Stimulated activated CD4-positive, alpha-beta T cell treated with anti-CD3 and anti-CD28 coated beads, Interleukin-15, amount 100 ng/mL, for 48 hours (primary cell): ENCODE results near the gene DENND2A.
A peak's percentile ranks its signal among the peaks of the same experiment; 100 is the strongest.
"Not testable (repeated sequence)": the region's sequence is repeated elsewhere in the genome, so short reads cannot be mapped to it uniquely, and the experiment has no call there.

Source experiments
- DNase-seq, 2 donors: peaks; one replicate each; pipeline ENCODE4 v3.0.0-alpha.2; 2020; ENCODE audit warnings: low read depth in 2 of 2

Gene DENND2A

DNA sequence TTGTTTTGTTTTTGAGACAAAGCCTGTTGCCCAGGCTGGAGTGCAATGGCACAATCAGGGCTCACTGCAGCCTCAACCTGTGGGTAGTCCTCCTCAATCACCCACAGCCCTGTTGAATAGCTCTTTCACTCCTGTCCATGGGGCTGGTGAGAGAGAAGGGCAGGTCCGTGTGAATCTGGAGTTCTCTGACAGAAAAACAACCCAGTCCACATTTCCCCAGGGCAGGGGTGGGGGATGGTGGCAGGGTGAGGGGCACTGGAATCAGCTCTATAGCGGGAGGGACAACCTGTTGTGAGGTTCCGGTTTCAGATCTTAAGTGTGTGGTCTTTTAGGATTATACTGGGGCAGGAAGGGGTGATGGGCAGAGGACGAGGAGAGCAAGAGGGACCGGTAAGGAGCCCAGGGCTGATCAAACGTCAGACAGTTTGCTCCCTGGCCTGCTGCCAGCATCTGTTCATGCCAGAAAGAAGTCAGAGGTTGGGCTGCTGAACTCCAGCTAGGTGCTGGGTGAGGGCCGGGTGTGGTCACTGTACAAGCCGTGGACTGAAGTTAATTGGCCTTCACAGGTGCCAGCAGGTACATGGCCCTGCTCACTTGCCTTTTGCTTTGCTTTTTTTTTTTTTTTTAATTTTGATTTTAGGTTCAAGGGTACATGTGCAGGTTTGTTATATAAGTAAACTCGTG is 128.2 kb downstream of the DENND2A start:
- DNase-seq, result no peak

DNA sequence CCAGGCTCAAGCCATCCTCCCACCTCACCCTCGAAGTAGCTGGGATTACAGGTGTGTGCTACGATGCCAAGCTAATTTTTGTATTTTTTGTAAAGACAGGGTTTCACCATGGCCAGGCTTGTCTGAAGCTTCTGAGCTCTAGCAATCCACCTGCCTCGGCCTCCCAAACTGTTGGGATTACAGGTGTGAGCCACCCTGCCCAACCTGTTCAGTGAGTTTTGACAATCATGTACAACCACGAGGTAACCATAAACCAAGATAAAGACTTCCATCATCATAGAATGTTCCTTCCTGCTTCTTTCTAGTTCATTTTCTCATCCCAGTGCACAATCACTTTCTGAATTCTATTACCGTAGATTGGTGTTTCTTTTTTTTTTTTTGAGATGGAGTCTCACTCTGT is 130.8 kb downstream of the DENND2A start:
- DNase-seq, result no peak

DNA sequence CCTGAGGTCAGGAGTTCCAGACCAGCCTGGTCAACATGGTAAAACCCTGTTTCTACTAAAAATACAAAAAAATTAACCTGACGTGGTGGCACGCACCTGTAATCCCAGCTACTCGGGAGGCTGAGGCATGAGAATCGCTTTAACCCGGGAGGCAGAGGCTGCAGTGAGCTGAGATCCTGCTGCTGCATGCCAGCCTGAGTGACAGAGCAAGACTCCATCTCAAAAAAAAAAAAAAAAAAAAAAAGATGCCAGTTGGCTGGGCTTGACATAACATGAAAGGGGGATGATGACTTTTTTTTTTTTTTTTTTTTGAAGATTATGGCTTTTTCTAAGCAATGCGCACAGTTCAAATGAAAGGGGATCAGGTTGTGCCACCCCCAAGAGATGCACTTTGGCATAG is 133.1 kb downstream of the DENND2A start:
- not testable (repeated sequence) for DNase-seq

DNA sequence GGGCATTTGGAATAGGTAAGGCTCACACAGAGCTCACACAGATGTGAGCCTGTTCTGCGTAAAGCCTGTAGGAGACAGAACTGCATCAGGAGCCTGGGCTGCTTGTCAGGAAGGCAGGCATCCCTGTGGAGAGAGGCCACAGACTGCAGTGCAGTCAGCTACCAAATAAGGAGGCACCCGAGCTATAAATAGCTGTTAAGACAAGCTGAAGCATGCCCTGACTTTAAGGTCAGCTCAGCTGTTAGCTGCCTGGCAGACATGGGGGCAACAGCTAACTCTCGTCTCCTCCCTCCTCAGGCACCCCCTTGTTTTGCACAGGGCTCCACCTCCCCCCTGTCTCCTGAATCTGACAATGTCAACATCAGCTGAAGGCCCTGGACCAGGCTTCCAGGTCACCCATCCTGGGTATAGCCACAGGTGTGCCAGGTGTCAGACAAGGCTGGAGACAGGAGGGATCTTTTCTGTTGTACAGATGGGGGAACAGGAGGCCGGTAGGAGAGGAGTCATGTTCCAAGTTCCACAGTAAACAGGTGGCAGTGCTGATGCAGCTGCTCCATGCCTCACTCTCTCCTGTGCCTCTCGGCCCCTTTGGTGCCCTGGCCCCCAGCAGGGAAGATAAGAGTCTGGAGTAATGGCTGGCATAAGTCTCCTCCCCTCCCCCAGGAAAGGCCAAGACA is 133.7 kb downstream of the DENND2A start:
- no peak for DNase-seq

- DNase-seq, result no peak
Observed at GRCh38 chr7:140501966-140502365, 138.6 kb downstream of the DENND2A start.

- DNase-seq, result not testable (repeated sequence)
Observed at GRCh38 chr7:140497807-140498206, 142.8 kb downstream of the DENND2A start.

DNA sequence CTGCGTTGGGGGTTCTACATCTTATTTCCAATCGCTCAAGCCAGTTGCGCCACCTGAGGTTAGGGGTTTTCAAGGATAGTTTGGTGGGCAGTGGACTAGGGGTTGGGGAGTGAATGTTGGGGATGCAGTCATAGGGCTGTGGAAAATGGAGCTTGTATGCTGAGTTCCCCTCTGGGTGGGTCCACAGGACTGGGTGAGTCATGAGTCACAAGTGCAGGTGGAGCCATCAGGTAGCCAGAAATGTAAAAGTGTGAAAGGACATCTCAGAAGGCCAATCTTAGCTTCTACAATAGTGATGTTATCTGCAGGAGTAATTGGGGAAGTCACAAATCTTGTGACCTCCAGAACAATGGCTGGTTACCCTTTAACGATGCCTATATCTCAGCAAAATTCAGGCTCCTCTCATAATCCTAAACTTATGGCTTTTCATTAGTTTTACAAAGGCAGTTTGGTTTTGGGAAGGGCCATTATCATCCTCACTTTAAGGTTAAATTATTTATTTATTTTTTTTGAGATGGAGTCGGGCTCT is 143.3 kb downstream of the DENND2A start:
- DNase-seq, result no peak

DNA sequence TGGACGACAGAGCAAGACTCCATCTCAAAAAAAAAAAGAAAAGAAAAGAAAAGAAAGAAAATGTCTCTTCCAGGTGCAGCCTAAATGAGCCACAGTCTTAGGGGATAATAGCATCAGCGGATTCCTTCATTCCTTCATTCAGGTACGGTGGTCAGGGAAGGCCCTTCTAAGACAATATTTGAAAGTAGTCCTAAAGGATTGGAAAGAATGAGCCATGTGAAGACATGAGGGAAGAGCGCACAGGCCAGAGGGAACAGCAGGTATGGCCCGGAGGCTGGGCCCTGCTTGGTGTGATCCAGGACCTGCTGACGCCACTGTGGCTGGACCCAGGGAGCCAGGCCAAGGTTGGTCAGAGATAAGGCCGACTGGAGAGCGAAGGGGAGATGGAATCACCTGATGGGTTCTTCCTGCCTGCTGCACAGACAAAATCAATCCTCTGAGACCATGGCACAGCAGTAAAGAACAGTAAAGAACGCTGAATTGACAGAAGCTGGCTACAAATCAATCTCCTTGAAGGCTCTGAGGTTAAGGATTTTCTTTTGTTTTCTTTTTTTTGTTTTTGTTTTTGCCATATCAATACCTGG is 145.0 kb downstream of the DENND2A start:
- DNase-seq, result no peak

- DNase-seq, result no peak
Observed at GRCh38 chr7:140494867-140495266, 145.7 kb downstream of the DENND2A start.

GRCh38 chr7:140489026-140489359 is 151.6 kb downstream of the DENND2A start:
- no peak for DNase-seq

- DNase-seq, result no peak
Observed at GRCh38 chr7:140485500-140486265, 154.9 kb downstream of the DENND2A start.

- DNase-seq, result no peak
Observed at GRCh38 chr7:140484951-140485499, 155.6 kb downstream of the DENND2A start.

- DNase-seq, result no peak
Observed at GRCh38 chr7:140484479-140484878, 156.1 kb downstream of the DENND2A start.

DNA sequence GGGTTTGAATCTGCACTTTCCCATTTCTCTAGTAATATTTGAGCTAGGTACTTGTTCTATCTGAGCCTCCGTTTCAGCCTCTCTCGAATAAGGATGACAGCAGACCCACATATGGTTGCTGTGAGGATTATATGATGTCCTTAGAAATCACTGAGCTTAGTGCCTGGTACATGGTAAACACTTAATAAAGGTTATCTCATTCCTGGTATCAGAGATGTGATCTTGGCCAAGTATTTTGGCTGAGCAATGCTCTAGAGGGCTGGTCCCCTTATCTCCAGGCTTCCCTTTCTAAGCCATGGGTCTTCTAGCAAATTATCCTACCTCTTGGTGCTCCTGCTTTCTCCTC is 160.9 kb downstream of the DENND2A start:
- no peak for DNase-seq

- peak; percentile 87 to 94 for DNase-seq
Observed at GRCh38 chr7:140479062-140479738, 161.4 kb downstream of the DENND2A start, which contains the start of gene MKRN1. Gene MKRN1 (minus strand): TSS chr7:140479505. CDS start chr7:140479344, 161 bp downstream.

DNA sequence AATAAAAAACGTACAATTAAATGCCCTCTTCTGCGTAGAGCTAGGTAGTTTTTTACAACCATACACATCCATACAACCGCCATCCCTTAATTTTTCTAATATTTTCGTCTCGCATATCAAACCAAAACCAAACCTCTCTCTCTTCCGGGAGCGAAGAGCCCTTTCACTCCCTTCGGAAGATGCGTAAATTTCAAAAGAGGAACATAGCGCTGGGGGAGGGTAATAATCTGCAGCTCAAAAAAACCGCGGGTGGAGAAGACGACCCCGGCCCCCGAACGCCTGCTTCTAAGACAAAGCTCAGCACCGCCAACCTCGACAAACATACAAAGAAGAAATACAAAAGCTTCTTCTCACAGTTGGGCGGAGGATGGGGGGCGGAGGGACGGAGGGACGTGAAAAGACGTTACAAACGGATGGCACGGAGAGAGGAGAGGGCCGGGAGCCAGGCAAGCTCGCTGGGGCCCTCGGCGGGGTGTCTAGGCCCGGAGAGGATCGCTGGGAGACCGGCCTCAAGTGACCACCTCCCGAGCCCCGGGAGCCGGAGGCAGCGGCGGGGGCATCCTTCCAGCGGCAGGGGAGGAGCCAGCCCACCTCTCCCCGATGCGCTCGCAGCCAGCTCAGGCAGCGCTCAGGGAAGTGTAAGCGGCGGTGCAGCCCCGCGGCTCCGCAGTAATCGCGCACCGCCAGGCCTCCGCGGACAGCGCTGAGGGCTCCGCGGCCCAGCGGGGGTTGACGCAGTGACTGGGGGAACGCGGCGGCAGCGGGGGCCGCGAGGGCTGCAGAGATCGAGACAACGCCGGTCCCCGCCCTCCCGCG is 162.2 kb downstream of the DENND2A start:
- DNase-seq, result peak in 1 of 2 donors; percentile 24

DNA sequence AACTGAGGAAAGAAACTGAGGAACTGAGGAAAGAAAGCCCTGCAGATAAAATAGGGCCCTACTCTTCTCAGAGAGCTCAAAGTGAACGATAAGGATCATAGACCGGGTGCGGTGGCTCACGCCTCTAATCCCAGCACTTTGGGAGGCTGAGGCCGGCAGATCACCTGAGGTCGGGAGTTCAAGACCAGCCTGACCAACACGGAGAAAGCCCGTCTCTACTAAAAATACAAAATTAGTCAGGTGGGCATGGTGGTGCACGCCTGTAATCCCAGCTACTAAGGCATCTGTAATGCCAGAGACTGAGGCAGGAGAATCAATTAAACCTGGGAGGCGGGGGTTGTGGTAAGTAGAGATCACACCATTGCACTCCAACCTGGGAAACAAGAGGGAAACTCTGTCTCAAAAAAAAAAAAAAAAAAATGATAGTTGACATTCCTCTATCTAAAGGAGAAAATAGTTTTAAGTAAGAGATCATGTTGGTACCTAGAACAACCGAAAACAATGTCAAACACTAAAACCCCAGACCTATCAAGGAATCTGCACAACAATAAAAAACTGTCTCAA is 163.8 kb downstream of the DENND2A start:
- DNase-seq, result no peak

DNA sequence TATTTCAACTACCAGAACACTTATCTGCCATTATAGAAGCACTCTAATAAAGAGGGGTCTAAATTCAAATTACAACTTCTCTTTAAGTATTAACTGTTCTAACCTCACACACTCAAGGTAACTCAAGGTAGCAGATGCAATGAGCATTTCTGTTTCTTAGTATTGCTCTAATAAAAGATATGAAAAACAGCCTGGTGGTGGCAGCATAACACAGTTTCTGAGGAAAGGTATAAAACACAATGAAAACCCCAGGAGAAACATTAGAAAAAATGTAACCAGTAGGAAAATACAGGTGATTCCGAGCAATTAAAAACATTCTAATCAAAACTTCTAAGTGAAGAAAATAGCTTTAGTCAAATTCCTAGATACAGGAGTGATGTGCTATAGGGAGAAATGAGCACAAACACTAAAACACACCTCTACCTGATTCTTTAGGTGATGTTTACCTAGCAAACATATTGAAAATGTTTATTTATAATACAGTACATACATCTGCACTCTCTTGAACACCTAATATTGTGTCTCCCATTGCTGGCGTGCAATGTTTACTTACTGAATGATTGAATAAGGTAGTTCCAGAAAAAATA is 164.8 kb downstream of the DENND2A start:
- DNase-seq, result no peak
